ENCODE data around the gene TXNRD3. TPM values are rescaled to one million over a fixed set of nuclear protein-coding genes. Genes with fewer than 3 reads are reported as not detected.
A peak's percentile ranks its signal among the peaks of the same experiment; 100 is the strongest.

The TXNRD3 gene
- total and polyA plus RNA-seq, 2 experiments from 2014 or later: 8.7 to 11.7 TPM

DNA sequence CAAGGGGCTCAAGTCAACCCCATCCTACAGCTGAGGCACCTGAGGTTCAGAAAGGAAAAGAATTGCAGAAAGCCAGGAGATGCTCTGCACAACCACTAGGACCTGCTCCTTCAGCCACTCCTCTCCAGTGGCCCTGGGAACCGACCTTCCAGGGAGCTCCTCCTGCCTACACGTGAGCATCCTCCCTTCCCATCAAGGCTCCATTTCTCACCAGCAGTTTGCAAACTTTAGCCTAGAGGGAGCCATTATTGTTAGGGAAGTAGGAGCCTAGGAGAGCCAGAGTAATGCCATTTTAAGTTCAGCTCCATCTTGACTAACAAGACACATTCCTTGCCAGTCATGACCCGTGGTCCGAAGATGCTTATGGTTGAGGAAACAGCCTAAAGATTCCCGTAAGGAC is 37.9 kb upstream of the TXNRD3 start:
- no peak for DNase-seq (ENCODE audit: low read depth in 1 of 2, low spot score in 1 of 2)
- no peaks in the 10 kb centered on the region for H3K9me3 ChIP-seq (ENCODE audit: low read depth)

DNA sequence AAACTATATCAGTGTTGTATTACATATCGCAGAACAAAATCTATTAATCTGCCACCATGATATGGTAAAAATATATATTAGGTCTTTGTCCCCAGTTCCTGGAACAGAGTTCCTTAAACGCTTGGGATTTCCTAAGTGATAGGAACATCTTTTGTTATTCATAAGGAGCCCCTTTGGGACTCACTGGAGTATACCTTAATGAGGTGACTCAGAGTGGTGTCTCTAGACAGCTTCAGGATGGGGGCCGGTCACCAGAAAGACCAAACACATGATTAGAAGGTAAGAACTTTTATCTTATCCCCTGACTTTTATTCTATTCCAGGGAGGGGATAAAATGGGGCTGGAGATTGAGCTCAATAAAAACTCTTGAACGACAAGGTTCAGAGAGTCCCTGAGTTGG is 36.8 kb upstream of the TXNRD3 start:
- Histone ChIP-seq H3K27ac (no peak overlapping the region), H3K4me1 (ENCODE audit: low read depth) (no peaks in the 10 kb centered on the region), H3K9me3 (ENCODE audit: low read depth) (no peaks in the 10 kb centered on the region), H3K27me3 (no peaks in the 10 kb centered on the region), H3K36me3 (no peaks in the 10 kb centered on the region), H3K4me3 (no peak overlapping the region)
- TF ChIP-seq, protein P1, sequence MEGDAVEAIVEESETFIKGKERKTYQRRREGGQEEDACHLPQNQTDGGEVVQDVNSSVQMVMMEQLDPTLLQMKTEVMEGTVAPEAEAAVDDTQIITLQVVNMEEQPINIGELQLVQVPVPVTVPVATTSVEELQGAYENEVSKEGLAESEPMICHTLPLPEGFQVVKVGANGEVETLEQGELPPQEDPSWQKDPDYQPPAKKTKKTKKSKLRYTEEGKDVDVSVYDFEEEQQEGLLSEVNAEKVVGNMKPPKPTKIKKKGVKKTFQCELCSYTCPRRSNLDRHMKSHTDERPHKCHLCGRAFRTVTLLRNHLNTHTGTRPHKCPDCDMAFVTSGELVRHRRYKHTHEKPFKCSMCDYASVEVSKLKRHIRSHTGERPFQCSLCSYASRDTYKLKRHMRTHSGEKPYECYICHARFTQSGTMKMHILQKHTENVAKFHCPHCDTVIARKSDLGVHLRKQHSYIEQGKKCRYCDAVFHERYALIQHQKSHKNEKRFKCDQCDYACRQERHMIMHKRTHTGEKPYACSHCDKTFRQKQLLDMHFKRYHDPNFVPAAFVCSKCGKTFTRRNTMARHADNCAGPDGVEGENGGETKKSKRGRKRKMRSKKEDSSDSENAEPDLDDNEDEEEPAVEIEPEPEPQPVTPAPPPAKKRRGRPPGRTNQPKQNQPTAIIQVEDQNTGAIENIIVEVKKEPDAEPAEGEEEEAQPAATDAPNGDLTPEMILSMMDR (IDR thresholded peaks at IDR 0.05; ENCODE audit: low read depth, low read length): no peak
- no peak for DNase-seq (ENCODE audit: low read depth in 1 of 2, low spot score in 1 of 2)

More for the DNA sequence above, 37.9 kb upstream of the TXNRD3 start:
- Histone ChIP-seq H3K27me3 (no peaks in the 10 kb centered on the region), H3K4me1 (ENCODE audit: low read depth) (no peaks in the 10 kb centered on the region), H3K27ac (no peak overlapping the region), H3K36me3 (no peaks in the 10 kb centered on the region), H3K4me3 (no peak overlapping the region)
- TF ChIP-seq, protein P1 (IDR thresholded peaks at IDR 0.05; ENCODE audit: low read depth, low read length): no peak

GRCh38 chr3:126685493-126685892 is 30.6 kb upstream of the TXNRD3 start:
- H3K36me3 ChIP-seq: no peaks in the 10 kb centered on the region
- TF ChIP-seq, protein P1 (IDR thresholded peaks at IDR 0.05; ENCODE audit: low read depth, low read length): no peak
- DNase-seq (ENCODE audit: low read depth in 1 of 2, low spot score in 1 of 2): no peak

DNA sequence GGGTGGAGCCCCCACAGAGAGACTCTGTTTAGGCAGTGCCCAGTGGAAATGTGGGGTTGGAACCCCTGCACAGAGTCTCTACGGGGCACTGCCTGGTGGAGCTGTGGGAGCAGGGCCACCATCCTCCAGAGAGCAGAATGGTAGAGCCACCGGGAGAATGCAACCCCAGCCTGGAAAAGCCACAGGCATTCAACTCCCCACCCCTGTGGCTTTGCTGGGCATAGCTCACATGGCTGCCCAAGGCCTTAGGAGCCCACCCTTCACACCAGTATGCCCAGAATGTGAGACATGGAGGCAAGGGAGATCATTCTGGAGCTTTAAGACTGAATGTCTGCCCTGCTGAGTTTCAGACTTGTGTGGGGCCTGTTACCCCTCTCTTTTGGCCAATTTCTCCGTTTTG is 30.1 kb upstream of the TXNRD3 start:
- H3K4me1 ChIP-seq (ENCODE audit: low read depth): no peaks in the 10 kb centered on the region
- DNase-seq (ENCODE audit: low read depth in 1 of 2, low spot score in 1 of 2): no peak
- TF ChIP-seq, protein P1 (IDR thresholded peaks at IDR 0.05; ENCODE audit: low read depth, low read length): no peak
- H3K27me3 ChIP-seq: peaks cover 10% of the 10 kb centered on the region
- no peak overlapping the region for H3K4me3 ChIP-seq
- H3K36me3 ChIP-seq: no peaks in the 10 kb centered on the region
- no peaks in the 10 kb centered on the region for H3K9me3 ChIP-seq (ENCODE audit: low read depth)
- no peak overlapping the region for H3K27ac ChIP-seq

More at GRCh38 chr3:126685493-126685892, 30.6 kb upstream of the TXNRD3 start:
- no peak overlapping the region for H3K27ac ChIP-seq
- H3K27me3 ChIP-seq: peaks cover 6% of the 10 kb centered on the region
- H3K4me3 ChIP-seq: no peak overlapping the region
- no peaks in the 10 kb centered on the region for H3K9me3 ChIP-seq (ENCODE audit: low read depth)
- H3K4me1 ChIP-seq (ENCODE audit: low read depth): no peaks in the 10 kb centered on the region

- no peaks in the 10 kb centered on the region for H3K4me1 ChIP-seq (ENCODE audit: low read depth)
- TF ChIP-seq, protein P1 (IDR thresholded peaks at IDR 0.05; ENCODE audit: low read depth, low read length): no peak
- H3K27ac ChIP-seq: no peak overlapping the region
- H3K9me3 ChIP-seq (ENCODE audit: low read depth): no peaks in the 10 kb centered on the region
- no peak overlapping the region for H3K4me3 ChIP-seq
- H3K27me3 ChIP-seq: peaks cover 15% of the 10 kb centered on the region
- peak in 1 of 2 donors; percentile 26 for DNase-seq (ENCODE audit: low read depth in 1 of 2, low spot score in 1 of 2)
- H3K36me3 ChIP-seq: no peaks in the 10 kb centered on the region
These were observed 29.4 kb upstream of the TXNRD3 start for GRCh38 chr3:126684218-126684751.

Data from cardiac muscle cell (in vitro differentiated cells and primary cell).